Myocyte (in vitro differentiated cells): ENCODE measurements around the gene CTU2. TPM values are rescaled to one million over a fixed set of nuclear protein-coding genes. Genes with fewer than 3 reads are reported as not detected.

Experiments used
- DNase-seq: peaks from one replicate; pipeline ENCODE4 v3.0.0-alpha.2; 2012; ENCODE audit warnings: low read depth
- microRNA-seq: library from miRNA; unstranded; fragments of <30 nt; microRNA quantifications from one replicate; pipeline ENCODE4, GENCODE V29; 2016
- total RNA-seq: library from RNA; depleted of rRNA; stranded (reverse); fragments of >200 nt; gene quantifications from 2 replicates; pipeline ENCODE4 v1.2.3, GENCODE V29; 2014

CTU2 gene
- total RNA-seq, 1 donor from 2014 or later, result 20.6 TPM

GRCh38 chr16:88760424-88761142, 54.3 kb downstream of the CTU2 start:
- DNase-seq, result no peak

GRCh38 chr16:88761143-88761534, 54.8 kb downstream of the CTU2 start:
- DNase-seq, result no peak

GRCh38 chr16:88761830-88762229, 55.5 kb downstream of the CTU2 start:
- no peak for DNase-seq

- DNase-seq, result no peak
These were observed 56.1 kb downstream of the CTU2 start for GRCh38 chr16:88762258-88762870.

- no peak for DNase-seq
These were observed 56.6 kb downstream of the CTU2 start for GRCh38 chr16:88762941-88763340.

GRCh38 chr16:88763502-88764053, 57.3 kb downstream of the CTU2 start:
- no peak for DNase-seq

GRCh38 chr16:88764080-88764479, 57.8 kb downstream of the CTU2 start:
- no peak for DNase-seq

GRCh38 chr16:88764913-88765349, 58.6 kb downstream of the CTU2 start:
- DNase-seq, result no peak

Small RNAs within 50 kb of the gene (microRNA-seq; reads per million reads assigned to microRNA genes)
- gene MIR4722, result not detected

Other genes with a start within 250 kb of the CTU2 start
- gene ZC3H18, start 136.1 kb upstream of the CTU2 start, total RNA-seq, result 10.4 and 13.4 TPM in 2 replicates
- gene IL17C, start 67.9 kb upstream of the CTU2 start, total RNA-seq, result not detected in 2 replicates
- 0.26 and 1.0 TPM in 2 replicates for gene CYBA, start 55.5 kb upstream of the CTU2 start, total RNA-seq
- gene MVD, start 43.4 kb upstream of the CTU2 start, total RNA-seq, result 55.8 and 177 TPM in 2 replicates
- 0.10 and 7.3 TPM in 2 replicates for gene SNAI3, start 20.0 kb upstream of the CTU2 start, total RNA-seq
- gene RNF166, start 95 bp upstream of the CTU2 start, total RNA-seq, result 18.7 and 26.1 TPM in 2 replicates
- 198 and 238 TPM in 2 replicates for gene PIEZO1, start 78.7 kb downstream of the CTU2 start, total RNA-seq
- gene CDT1, start 97.3 kb downstream of the CTU2 start, total RNA-seq, result 0.16 and 1.9 TPM in 2 replicates
- gene APRT, start 105.4 kb downstream of the CTU2 start, total RNA-seq, result 86.9 and 89.3 TPM in 2 replicates
- 26.8 and 34.8 TPM in 2 replicates for gene GALNS, start 150.4 kb downstream of the CTU2 start, total RNA-seq
- 60.1 and 69.5 TPM in 2 replicates for gene TRAPPC2L, start 150.6 kb downstream of the CTU2 start, total RNA-seq
- 0.11 TPM in 1 of 2 replicates, not detected in the other for gene PABPN1L, start 160.2 kb downstream of the CTU2 start, total RNA-seq